Prostate gland (tissue), 2 donors: ENCODE measurements around the gene GDF11. TPM values are rescaled to one million over a fixed set of nuclear protein-coding genes. Genes with fewer than 3 reads are reported as not detected.
A peak's percentile ranks its signal among the peaks of the same experiment; 100 is the strongest.

Source experiments
- DNase-seq: peaks from one replicate; pipeline ENCODE4 v3.0.0-alpha.2; 2019; ENCODE audit warnings: low spot score
- H3K27ac ChIP-seq, 2 donors: fragments of 200-600 bp; sonication (generic); 2 replicates each; pipeline ENCODE4 v1.5.1; 2017 to 2019
- H3K27me3 ChIP-seq: fragments of 200-600 bp; sonication (generic); replicated peaks from 2 replicates; pipeline ENCODE4 v1.5.1; 2019; ENCODE audit not compliant: insufficient read depth
- H3K36me3 ChIP-seq, 2 donors: fragments of 200-600 bp; sonication (generic); 1 replicate in 1 of 2; 2 replicates in 1 of 2; pipeline versions ENCODE4 v1.5.1 to v1.8.1; 2017 to 2019
- H3K4me1 ChIP-seq: fragments of 200-600 bp; sonication (generic); replicated peaks from 2 replicates; pipeline ENCODE4 v1.5.1; 2019
- H3K4me3 ChIP-seq, 2 donors: fragments of 200-600 bp; sonication (generic); 2 replicates each; pipeline ENCODE4 v1.5.1; 2017 to 2019
- H3K9me3 ChIP-seq: fragments of 200-600 bp; sonication (generic); 2 replicates; pipeline ENCODE4 v1.5.1; 2017
- CTCF ChIP-seq, 4 experiments: fragments of 200-600 bp in 2 of 4; fragments of 450-650 bp in 2 of 4; sonication (generic) in 2 of 4; IDR thresholded peaks; 1 replicate in 3 of 4; 2 replicates in 1 of 4; pipeline ENCODE4 v1.5.1; 2016 to 2019; ENCODE audit warnings: antibody characterized with exemption in 4 of 4, mild to moderate bottlenecking in 2 of 4, moderate library complexity in 2 of 4
- POLR2A ChIP-seq: fragments of 450-650 bp; IDR thresholded peaks from one replicate; pipeline ENCODE4 v1.6.1; 2016; ENCODE audit warnings: antibody characterized with exemption, mild to moderate bottlenecking
- POLR2AphosphoS5 ChIP-seq: sonication (generic); formaldehyde crosslinking; IDR thresholded peaks from one replicate; pipeline ENCODE4 v1.6.1; 2017; ENCODE audit warnings: antibody characterized with exemption
- WGBS: methylation state at CpG from one replicate; pipeline ENCODE4 v1.1.5; 2018; 5-methylcytosine and 5-hydroxymethylcytosine counted together
- intact Hi-C: fragments of 100-400 bp; cut with DNase I; formaldehyde crosslinking; loops from one replicate; pipeline ENCODE4 v1.14.2; 2022
- total RNA-seq, 2 donors: library from RNA; depleted of rRNA; stranded (reverse); fragments of >200 nt; gene quantifications; one replicate each; pipeline ENCODE4 v1.1.0, GENCODE V29; 2016

The GDF11 gene
- total RNA-seq, 2 donors from 2014 or later = 4.1 to 10.3 TPM

GRCh38 chr12:55698965-55699364 is 44.0 kb upstream of the GDF11 start:
- Histone ChIP-seq H3K27ac (no peak overlapping the region), H3K27me3 (no peaks in the 10 kb centered on the region), H3K4me3 (no peak overlapping the region), H3K36me3 (no peaks in the 10 kb centered on the region), H3K4me1 (no peaks in the 10 kb centered on the region), H3K9me3 (no peaks in the 10 kb centered on the region)
- TF ChIP-seq POLR2A (no peak), CTCF (IDR thresholded peaks at IDR 0.05) (no peak), POLR2AphosphoS5 (no peak)
- WGBS = 100% methylated on average over 1 of the region's 1 CpG
- intact Hi-C loops = no loop called here
- no peak for DNase-seq

GRCh38 chr12:55699471-55700055 is 43.4 kb upstream of the GDF11 start:
- 77% methylated on average over 5 of the region's 5 CpGs for WGBS
- Histone ChIP-seq H3K9me3 (no peaks in the 10 kb centered on the region), H3K4me3 (no peak overlapping the region), H3K4me1 (no peaks in the 10 kb centered on the region), H3K27me3 (no peaks in the 10 kb centered on the region), H3K36me3 (no peaks in the 10 kb centered on the region), H3K27ac (no peak overlapping the region)
- no peak for DNase-seq
- TF ChIP-seq POLR2AphosphoS5 = no peak
- no peak for TF ChIP-seq CTCF (IDR thresholded peaks at IDR 0.05)
- no peak for TF ChIP-seq POLR2A
- intact Hi-C loops = no loop called here

DNA sequence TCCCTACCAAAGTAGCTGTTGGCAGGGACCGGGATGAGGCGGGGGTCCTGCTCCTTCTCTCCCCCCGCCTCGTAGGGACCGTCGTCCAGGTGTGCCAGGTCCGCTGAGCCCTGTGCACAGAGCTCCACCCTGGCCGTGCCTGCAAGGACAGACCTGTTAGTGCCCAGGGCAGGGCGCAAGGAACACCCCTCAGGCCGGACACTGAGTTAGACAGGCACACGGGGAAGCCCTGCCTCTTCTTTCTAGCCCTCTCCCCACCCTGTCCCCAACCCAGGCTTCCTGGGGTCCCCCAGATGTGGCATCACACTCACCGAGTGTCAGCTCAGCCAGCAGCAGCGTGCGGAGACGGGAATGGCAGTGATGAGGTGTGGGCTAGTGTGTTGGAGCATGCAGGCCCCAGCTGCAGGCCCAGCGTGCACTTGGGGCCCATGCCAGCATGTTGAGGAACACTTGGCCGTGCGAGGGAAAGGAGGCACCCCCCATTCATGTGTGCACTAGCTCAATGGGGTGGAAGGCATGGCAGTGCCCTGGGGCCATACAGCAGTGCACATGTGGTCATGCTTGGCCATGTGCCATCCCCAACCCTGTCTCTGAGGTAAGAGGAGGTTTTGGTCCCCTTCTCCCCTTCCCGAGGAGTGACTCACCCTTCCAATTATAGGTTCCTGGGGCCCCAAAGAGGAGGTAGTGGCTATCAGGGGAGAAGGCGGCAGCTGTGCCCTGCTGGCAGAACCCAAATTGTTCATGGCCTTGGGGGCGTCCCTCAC is 42.5 kb upstream of the GDF11 start:
- Histone ChIP-seq H3K36me3 (no peaks in the 10 kb centered on the region), H3K27ac (no peak overlapping the region), H3K4me3 (no peak overlapping the region), H3K4me1 (no peaks in the 10 kb centered on the region), H3K27me3 (no peaks in the 10 kb centered on the region), H3K9me3 (no peaks in the 10 kb centered on the region)
- DNase-seq = no peak
- TF ChIP-seq CTCF (IDR thresholded peaks at IDR 0.05) (no peak), POLR2A (no peak), POLR2AphosphoS5 (no peak)
- 78% methylated on average over 20 of the region's 21 CpGs for WGBS
- intact Hi-C loops = no loop called here

DNA sequence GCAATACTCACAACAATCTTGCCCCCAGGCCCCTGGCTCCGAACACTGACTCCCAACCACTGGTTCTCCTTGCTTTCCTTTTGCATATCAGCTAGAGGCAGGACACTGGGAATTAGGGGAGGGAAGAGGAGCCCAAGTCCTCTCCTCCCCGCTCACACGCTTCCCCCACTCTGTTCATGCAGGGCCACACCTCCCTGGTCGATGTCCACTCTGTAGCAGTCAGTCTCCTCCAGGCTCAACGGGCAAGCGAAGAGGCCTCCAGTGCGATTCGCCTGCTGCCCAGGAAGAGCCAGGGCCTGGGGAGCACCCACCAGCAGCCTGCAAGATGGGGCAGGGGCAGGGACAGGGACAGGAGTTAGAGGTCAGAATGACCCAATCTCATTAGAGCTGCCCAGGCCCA is 40.1 kb upstream of the GDF11 start:
- Histone ChIP-seq H3K9me3 (no peaks in the 10 kb centered on the region), H3K27me3 (no peaks in the 10 kb centered on the region), H3K27ac (no peak overlapping the region), H3K4me3 (no peak overlapping the region), H3K4me1 (no peaks in the 10 kb centered on the region), H3K36me3 (no peaks in the 10 kb centered on the region)
- WGBS = 91% methylated on average over 8 of the region's 8 CpGs
- TF ChIP-seq CTCF (IDR thresholded peaks at IDR 0.05) (no peak), POLR2A (no peak), POLR2AphosphoS5 (no peak)
- DNase-seq = no peak
- intact Hi-C loops = no loop called here

- Histone ChIP-seq H3K9me3 (no peaks in the 10 kb centered on the region), H3K4me3 (no peak overlapping the region), H3K4me1 (no peaks in the 10 kb centered on the region), H3K36me3 (no peaks in the 10 kb centered on the region), H3K27me3 (no peaks in the 10 kb centered on the region), H3K27ac (peak overlapping the region; percentile 30 to 34)
- no peak for DNase-seq
- intact Hi-C loops = no loop called here
- TF ChIP-seq POLR2AphosphoS5 (no peak), POLR2A (no peak), CTCF (IDR thresholded peaks at IDR 0.05) (no peak)
- 38% methylated on average over 2 of the region's 2 CpGs for WGBS
Measured at GRCh38 chr12:55703288-55703687, 39.6 kb upstream of the GDF11 start.
